RWPE2 (cell line): ENCODE results near the gene ABCC9.

ENCODE experiments used
- ATAC-seq: fragments of 200-7000 bp; cut with Tn5 transposase; 3 replicates; pipeline ENCODE4 v1.9.1; 2021; ENCODE audit warnings: low read depth
- DNase-seq: peaks from one replicate; pipeline ENCODE4 v3.0.0-alpha.2; 2020; ENCODE audit warnings: low spot score
- H3K27ac ChIP-seq: fragments of 450-650 bp; 2 replicates; pipeline ENCODE4 v1.5.1; 2017; ENCODE audit warnings: mild to moderate bottlenecking; ENCODE audit not compliant: poor library complexity, severe bottlenecking
- H3K27me3 ChIP-seq: fragments of 250-450 bp; sonication (Bioruptor Pico); 2 replicates; pipeline ENCODE4 v1.5.1; 2021; ENCODE audit warnings: mild to moderate bottlenecking, moderate library complexity; ENCODE audit not compliant: insufficient read depth, poor library complexity, severe bottlenecking
- H3K36me3 ChIP-seq: fragments of 250-450 bp; sonication (Bioruptor Pico); 2 replicates; pipeline ENCODE4 v1.5.1; 2020; ENCODE audit warnings: low read depth, mild to moderate bottlenecking, moderate library complexity
- H3K4me1 ChIP-seq: fragments of 250-450 bp; sonication (Bioruptor Pico); 2 replicates; pipeline ENCODE4 v1.5.1; 2021; ENCODE audit warnings: mild to moderate bottlenecking, moderate library complexity; ENCODE audit not compliant: insufficient read depth, poor library complexity, severe bottlenecking
- H3K4me3 ChIP-seq: fragments of 250-450 bp; sonication (Bioruptor Pico); 2 replicates; pipeline ENCODE4 v1.5.1; 2021; ENCODE audit warnings: mild to moderate bottlenecking, moderate library complexity; ENCODE audit not compliant: severe bottlenecking
- H3K9me3 ChIP-seq: fragments of 250-450 bp; sonication (Bioruptor Pico); 2 replicates; pipeline ENCODE4 v1.5.1; 2021; ENCODE audit warnings: mild to moderate bottlenecking, moderate library complexity; ENCODE audit not compliant: severe bottlenecking
- TF ChIP-seq, protein P1 (sequence below): fragments of 450-650 bp; IDR thresholded peaks from one replicate; pipeline ENCODE4 v1.5.1; 2017; ENCODE audit warnings: mild to moderate bottlenecking, moderate library complexity; ENCODE audit not compliant: poor library complexity, severe bottlenecking

ABCC9 gene

DNA sequence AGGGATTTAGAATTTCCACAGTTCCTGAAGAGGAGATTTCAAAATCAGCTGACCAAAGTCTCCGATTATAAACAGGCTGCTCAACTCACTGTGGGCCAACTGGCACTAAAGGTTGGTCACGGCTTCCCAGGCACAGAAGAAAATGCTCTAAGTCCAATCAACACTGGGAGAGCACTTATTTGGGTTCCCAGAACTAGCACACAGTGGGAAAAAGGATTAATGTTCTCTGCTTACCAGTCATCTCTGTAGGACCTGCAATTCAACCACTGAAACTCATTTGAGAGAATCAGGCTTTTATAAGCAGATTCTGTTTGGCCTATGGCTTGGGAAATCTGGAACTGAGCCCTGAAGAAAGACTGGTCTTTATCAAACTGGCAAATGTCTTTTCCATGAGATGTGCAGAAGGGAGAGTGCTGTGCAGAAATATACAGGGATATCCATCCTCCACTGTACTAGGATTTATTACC is 49.4 kb downstream of the ABCC9 start:
- no peak for DNase-seq
- Histone ChIP-seq H3K4me3 (no peak overlapping the region), H3K9me3 (no peaks in the 10 kb centered on the region), H3K27ac (no peak overlapping the region), H3K27me3 (no peaks in the 10 kb centered on the region), H3K4me1 (no peaks in the 10 kb centered on the region), H3K36me3 (no peaks in the 10 kb centered on the region)
- no peak for ATAC-seq
- TF ChIP-seq, protein P1, sequence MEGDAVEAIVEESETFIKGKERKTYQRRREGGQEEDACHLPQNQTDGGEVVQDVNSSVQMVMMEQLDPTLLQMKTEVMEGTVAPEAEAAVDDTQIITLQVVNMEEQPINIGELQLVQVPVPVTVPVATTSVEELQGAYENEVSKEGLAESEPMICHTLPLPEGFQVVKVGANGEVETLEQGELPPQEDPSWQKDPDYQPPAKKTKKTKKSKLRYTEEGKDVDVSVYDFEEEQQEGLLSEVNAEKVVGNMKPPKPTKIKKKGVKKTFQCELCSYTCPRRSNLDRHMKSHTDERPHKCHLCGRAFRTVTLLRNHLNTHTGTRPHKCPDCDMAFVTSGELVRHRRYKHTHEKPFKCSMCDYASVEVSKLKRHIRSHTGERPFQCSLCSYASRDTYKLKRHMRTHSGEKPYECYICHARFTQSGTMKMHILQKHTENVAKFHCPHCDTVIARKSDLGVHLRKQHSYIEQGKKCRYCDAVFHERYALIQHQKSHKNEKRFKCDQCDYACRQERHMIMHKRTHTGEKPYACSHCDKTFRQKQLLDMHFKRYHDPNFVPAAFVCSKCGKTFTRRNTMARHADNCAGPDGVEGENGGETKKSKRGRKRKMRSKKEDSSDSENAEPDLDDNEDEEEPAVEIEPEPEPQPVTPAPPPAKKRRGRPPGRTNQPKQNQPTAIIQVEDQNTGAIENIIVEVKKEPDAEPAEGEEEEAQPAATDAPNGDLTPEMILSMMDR, result no peak

DNA sequence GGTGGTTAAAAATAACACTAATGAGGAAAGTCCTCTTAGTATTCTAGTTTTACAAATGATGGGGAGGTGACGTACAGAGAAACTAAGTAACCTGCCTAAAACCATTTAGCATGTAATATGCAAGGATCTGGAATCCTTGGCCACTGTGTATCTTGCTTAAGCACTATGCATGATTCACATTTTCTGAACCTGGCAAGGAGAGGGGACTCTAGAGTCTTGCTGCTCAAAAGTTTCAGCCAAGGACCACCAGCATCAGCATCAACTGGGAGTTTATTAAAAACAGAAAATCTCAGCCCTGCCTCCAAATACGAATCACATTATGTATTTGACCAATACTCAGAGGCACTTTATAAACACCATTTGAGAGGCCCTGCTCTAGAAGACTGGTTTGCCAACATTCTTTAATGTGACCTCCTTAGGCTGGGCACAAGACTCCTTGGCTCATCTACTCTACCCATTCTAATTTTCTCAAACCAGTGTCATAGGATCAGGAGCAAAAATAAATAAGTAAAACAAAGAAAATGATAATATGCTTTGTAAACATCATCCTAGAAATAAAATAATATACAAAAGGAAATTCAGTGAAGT is 52.9 kb downstream of the ABCC9 start:
- DNase-seq (no peak), ATAC-seq (no peak)
- H3K4me3 ChIP-seq, result no peak overlapping the region
- TF ChIP-seq, protein P1, result no peak
- H3K4me1 ChIP-seq, result no peaks in the 10 kb centered on the region
- H3K36me3 ChIP-seq, result no peaks in the 10 kb centered on the region
- no peaks in the 10 kb centered on the region for H3K9me3 ChIP-seq
- no peak overlapping the region for H3K27ac ChIP-seq
- no peaks in the 10 kb centered on the region for H3K27me3 ChIP-seq

DNA sequence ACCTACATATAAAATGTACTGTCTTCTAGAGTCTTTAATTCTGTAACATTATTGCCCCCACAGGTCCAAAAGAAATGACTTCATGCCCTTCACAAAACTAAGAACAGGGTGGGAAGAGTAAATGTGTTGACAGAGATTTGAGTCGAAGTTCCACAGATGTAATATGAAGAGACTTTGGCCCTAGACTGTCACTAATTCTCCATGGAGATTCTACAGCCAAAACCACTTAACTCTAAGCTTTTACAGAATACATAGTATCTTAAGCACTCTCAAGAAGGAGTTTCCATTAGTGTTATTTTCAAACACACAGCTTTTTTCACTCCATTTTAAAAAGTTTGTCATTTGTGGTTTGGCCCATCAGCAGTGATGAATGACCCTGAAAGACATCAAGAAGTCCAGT is 56.3 kb downstream of the ABCC9 start:
- no peaks in the 10 kb centered on the region for H3K27me3 ChIP-seq
- no peak overlapping the region for H3K27ac ChIP-seq
- TF ChIP-seq, protein P1, result no peak
- no peaks in the 10 kb centered on the region for H3K36me3 ChIP-seq
- no peaks in the 10 kb centered on the region for H3K4me1 ChIP-seq
- no peak for ATAC-seq
- no peaks in the 10 kb centered on the region for H3K9me3 ChIP-seq
- no peak for DNase-seq
- H3K4me3 ChIP-seq, result no peak overlapping the region

DNA sequence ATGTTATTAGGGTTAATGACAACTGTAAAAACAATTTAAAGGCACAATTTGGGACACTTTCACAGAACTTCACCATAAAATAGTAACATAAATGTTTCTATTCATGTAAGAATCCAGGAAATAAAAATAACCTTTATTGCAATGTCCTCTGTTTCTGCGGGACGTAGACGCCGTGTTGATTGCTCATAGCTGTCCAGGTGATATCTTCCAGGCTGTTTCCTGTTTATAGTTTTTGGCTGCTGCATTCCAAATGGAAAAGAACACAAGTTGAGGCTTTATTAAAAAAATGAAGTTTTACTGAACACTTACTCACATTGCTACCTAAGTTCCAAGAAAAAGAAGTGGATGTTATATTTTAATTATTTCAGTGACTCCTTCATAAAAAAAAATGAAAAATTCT is 58.6 kb downstream of the ABCC9 start:
- no peaks in the 10 kb centered on the region for H3K27me3 ChIP-seq
- ATAC-seq (no peak), DNase-seq (no peak)
- no peak overlapping the region for H3K27ac ChIP-seq
- H3K36me3 ChIP-seq, result no peaks in the 10 kb centered on the region
- H3K4me3 ChIP-seq, result no peak overlapping the region
- no peaks in the 10 kb centered on the region for H3K4me1 ChIP-seq
- H3K9me3 ChIP-seq, result no peaks in the 10 kb centered on the region
- TF ChIP-seq, protein P1, result no peak

DNA sequence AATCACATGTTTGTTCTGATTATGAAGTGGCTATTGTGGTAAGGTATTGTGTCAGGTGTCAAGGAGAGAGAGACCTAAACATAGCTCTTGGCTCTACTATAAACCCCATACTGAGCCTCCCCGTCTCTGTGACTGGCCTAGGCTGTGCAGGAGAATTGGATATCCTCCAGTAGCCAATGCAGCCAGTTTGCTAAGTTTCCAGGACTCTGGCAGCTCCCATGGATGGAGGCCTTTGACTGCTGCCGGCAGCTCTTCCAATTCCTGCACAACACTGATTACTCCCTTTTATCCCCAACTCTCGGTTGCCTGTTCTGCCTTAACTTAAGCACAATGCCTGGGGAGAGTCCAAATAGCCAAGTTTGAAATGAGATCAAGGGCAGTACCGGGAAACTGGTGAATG is 59.3 kb downstream of the ABCC9 start:
- H3K9me3 ChIP-seq, result no peaks in the 10 kb centered on the region
- no peaks in the 10 kb centered on the region for H3K36me3 ChIP-seq
- DNase-seq, result no peak
- no peak overlapping the region for H3K27ac ChIP-seq
- no peaks in the 10 kb centered on the region for H3K27me3 ChIP-seq
- no peak overlapping the region for H3K4me3 ChIP-seq
- no peaks in the 10 kb centered on the region for H3K4me1 ChIP-seq
- TF ChIP-seq, protein P1, result no peak
- ATAC-seq, result no peak
